GM12874 (cell line): ENCODE measurements around the gene IFI44L.

ENCODE experiments used
- TF ChIP-seq, protein P1 (sequence below): IDR thresholded peaks from 2 replicates; pipeline ENCODE4 v1.5.1; 2011; ENCODE audit warnings: low read depth, mild to moderate bottlenecking, control low read depth, low read length, moderate library complexity; ENCODE audit not compliant: insufficient read depth

The IFI44L gene

GRCh38 chr1:78619032-78619431, 1.2 kb upstream of the IFI44L start:
- TF ChIP-seq, protein P1, sequence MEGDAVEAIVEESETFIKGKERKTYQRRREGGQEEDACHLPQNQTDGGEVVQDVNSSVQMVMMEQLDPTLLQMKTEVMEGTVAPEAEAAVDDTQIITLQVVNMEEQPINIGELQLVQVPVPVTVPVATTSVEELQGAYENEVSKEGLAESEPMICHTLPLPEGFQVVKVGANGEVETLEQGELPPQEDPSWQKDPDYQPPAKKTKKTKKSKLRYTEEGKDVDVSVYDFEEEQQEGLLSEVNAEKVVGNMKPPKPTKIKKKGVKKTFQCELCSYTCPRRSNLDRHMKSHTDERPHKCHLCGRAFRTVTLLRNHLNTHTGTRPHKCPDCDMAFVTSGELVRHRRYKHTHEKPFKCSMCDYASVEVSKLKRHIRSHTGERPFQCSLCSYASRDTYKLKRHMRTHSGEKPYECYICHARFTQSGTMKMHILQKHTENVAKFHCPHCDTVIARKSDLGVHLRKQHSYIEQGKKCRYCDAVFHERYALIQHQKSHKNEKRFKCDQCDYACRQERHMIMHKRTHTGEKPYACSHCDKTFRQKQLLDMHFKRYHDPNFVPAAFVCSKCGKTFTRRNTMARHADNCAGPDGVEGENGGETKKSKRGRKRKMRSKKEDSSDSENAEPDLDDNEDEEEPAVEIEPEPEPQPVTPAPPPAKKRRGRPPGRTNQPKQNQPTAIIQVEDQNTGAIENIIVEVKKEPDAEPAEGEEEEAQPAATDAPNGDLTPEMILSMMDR, result no peak

GRCh38 chr1:78619446-78619802, 824 bp upstream of the IFI44L start:
- TF ChIP-seq, protein P1, result no peak

- TF ChIP-seq, protein P1, result no peak
Observed at GRCh38 chr1:78620666-78621065, 418 bp downstream of the IFI44L start.

GRCh38 chr1:78622548-78622947, 2.3 kb downstream of the IFI44L start:
- TF ChIP-seq, protein P1, result no peak

DNA sequence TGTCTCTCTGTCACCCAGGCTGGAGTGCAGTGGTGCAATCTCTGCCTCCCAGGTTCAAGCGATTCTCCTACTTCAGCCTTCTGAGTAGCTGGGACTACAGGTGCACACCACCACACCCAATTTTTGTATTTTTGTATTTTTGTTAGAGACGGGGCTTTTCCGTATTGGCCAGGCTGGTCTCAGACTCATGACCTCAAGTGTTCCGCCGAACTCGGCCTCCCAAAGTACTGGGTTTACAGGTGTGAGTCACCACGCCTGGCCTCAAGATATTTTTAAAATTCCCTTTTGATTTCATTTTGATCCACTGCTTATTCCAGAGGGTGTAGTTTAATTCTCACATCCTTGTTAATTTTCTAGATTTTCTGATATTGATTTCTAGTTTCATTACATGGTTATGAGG, 3.8 kb downstream of the IFI44L start:
- TF ChIP-seq, protein P1, result no peak

DNA sequence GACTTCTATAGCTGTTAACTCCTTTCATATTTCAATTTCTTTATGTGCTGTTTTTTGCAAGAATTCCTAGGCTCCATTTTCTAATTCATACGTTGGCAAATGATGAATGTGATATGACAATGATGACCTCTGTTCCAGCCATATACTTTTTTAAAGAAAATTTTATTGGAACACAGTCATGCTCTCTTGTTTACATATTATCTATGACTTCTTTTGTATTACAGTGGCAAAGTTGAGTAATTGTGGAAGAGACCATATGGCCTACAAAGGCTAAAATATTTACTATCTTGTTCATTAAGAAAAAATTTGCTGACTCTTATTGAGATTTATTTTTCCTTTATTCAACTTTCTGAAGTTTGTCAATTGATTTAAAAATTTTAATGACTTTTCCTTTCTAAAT, 7.1 kb downstream of the IFI44L start:
- TF ChIP-seq, protein P1, result no peak

- TF ChIP-seq, protein P1, result no peak
Observed at GRCh38 chr1:78630600-78630999, 10.4 kb downstream of the IFI44L start.

GRCh38 chr1:78633209-78633608, 13.0 kb downstream of the IFI44L start:
- TF ChIP-seq, protein P1, result no peak
